HG03159 (cell line): Measurements from ENCODE around the gene RALGPS1.
"Not testable (repeated sequence)": the region's sequence is repeated elsewhere in the genome, so short reads cannot be mapped to it uniquely, and the experiment has no call there.

Experiments
- ATAC-seq: cut with Tn5 transposase; IDR thresholded peaks from one replicate; pipeline ENCODE4 v1.9.1; 2021; ENCODE audit warnings: mild to moderate bottlenecking, moderate library complexity; ENCODE audit not compliant: unreplicated experiment

Gene RALGPS1

GRCh38 chr9:127167560-127168326 lies 253.2 kb downstream of the RALGPS1 start:
- no peak for ATAC-seq

DNA sequence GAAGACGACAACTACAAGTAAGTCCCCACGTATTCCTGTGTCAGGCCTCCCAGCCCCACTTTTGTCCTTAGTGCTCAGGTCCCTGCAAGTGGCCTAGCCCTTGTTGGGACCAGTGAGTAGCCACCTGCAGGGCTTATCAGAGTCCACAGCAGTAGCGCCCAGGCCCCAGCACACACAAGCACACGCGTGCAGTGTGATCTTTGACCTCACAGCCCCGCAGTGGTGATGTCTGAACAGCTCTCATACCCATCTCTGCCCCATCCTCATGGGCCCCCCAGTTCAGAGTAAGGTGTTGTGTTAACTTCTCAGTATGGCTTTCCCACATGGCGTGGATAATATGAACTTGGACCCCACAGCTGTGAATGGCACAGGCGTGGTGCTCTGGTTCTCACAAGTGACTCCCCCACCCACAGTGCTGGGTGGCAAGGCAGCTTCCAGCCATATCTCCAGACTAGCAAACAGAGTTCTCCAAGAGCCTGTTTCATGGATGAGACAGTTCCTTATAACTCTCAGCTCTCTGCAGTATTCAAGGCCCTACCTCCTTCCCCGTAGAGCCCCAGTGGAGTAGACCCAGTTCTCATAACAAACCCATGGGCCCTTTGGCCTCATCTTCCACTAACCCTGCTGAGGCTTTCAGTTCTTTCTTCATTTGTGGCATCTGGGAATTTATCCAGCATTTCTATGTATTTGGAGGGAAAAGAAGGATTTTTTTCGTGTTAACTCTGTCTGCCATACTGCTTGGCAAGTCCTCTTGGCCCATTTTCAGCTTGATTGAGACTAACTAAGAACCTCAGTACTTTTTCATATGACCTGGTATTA lies 254.4 kb downstream of the RALGPS1 start:
- no peak for ATAC-seq

GRCh38 chr9:127169575-127169883 lies 254.9 kb downstream of the RALGPS1 start:
- ATAC-seq, result no peak

GRCh38 chr9:127170103-127170502 lies 255.5 kb downstream of the RALGPS1 start:
- no peak for ATAC-seq

- no peak for ATAC-seq
These were observed 256.1 kb downstream of the RALGPS1 start for GRCh38 chr9:127170652-127171051.

DNA sequence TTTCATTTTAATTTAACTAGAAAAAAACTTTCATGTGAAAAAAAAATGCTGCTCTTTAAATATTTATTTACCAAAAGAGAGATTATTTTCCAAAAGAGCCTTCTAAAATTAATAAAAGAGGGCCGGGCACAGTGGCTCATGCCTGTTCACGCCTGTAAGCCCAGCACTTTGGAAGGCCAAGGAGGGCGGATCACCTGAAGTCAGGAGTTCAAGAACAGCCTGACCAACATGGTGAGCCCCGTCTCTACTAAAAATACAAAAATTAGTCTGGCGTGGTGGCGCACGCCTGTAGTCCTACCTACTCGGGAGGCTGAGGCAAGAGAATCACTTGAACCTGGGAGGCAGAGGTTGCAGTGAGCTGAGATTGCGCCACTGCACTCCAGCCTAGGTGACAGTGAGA lies 256.8 kb downstream of the RALGPS1 start:
- not testable (repeated sequence) for ATAC-seq

GRCh38 chr9:127172066-127172707 lies 257.6 kb downstream of the RALGPS1 start:
- ATAC-seq, result no peak

GRCh38 chr9:127173063-127173462 lies 258.5 kb downstream of the RALGPS1 start:
- ATAC-seq, result no peak

- no peak for ATAC-seq
These were observed 260.1 kb downstream of the RALGPS1 start for GRCh38 chr9:127174386-127175318.

DNA sequence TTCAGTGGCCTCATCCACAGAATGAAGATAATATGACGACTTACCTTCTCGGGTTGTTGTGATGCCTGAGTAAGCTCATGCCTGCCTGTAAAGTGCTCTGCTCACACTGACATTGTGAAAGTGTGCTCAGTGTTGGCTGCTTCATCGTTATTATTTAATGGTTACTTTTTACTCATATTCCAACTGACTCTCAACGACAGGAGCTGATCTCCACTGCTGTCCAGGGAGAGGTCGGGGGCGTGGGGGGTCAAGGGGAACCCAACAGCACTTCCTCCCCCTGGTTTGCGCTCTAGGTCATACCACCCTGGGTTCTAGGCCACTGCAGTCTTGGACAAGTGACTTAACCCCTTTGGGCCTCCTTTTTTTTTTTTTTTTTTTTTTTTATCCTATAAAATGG lies 260.7 kb downstream of the RALGPS1 start:
- ATAC-seq, result no peak

- no peak for ATAC-seq
These were observed 261.2 kb downstream of the RALGPS1 start for GRCh38 chr9:127175764-127176163.

DNA sequence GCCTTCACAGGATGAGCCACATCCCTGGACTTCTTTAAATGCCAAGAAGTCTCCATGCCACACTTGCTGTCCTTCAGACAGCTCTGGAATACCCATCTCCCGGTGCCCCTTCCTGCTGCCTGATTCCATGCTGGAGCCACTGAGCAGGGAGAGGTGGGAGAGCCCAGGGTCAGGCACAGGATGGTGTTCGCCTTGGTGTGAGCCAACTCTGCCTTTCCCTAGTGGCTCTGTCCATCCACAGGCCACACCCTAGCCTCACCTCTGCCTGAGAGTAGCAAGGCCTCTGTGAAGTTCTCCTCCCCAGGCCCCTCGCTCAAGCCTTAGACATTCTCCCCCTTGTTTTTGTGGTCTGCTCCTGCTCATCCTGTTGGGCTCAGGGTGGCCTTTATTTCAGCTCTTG lies 262.0 kb downstream of the RALGPS1 start:
- no peak for ATAC-seq

- no peak for ATAC-seq
These were observed 262.6 kb downstream of the RALGPS1 start for GRCh38 chr9:127177231-127177630.

DNA sequence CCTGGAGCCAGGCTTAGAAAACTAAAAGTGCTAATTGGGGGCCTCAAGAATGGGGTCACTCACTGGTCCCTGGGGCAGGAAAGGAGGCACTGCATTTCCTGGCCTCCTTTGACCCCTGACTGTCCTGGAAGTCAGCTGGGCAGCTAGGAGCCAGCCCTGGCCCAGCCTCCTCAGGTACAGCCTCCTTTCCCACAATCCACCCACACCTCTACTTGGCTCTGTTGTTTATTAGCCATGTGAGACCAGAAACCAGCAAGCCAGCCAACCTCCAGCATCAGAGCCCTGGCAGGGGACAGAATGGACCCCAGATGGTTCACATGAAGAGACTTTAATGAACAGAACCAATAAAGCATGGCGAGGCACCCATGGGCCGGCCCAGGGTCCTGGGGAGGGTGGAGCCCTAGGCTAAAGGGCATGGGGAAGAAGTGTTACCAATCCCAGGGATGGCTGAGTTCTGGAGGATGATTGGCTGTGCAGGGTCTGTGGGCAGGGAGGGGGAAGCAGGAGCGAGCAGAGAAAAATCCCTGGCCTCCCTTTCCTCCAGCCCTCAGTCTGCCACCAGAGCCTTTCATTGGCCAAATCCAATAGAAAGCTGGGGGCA lies 263.2 kb downstream of the RALGPS1 start:
- no peak for ATAC-seq

GRCh38 chr9:127178686-127179632 lies 264.4 kb downstream of the RALGPS1 start:
- no peak for ATAC-seq

- ATAC-seq, result no peak
These were observed 265.3 kb downstream of the RALGPS1 start for GRCh38 chr9:127179633-127180441.

GRCh38 chr9:127180457-127181314 lies 266.1 kb downstream of the RALGPS1 start:
- no peak for ATAC-seq

- ATAC-seq, result no peak
These were observed 266.7 kb downstream of the RALGPS1 start for GRCh38 chr9:127181315-127181580.
